Activated CD8-positive, alpha-beta T cell treated with anti-CD3 and anti-CD28 coated beads for 36 hours (primary cell): Measurements from ENCODE around the gene ZNF688. TPM values are rescaled to one million over a fixed set of nuclear protein-coding genes. Genes with fewer than 3 reads are reported as not detected.
A peak's percentile ranks its signal among the peaks of the same experiment; 100 is the strongest.

ENCODE experiments used
- ATAC-seq: fragments of 200-7000 bp; cut with Tn5 transposase; one replicate; pipeline ENCODE4 v1.10.0; 2021; ENCODE audit warnings: mild to moderate bottlenecking, moderate library complexity
- CTCF ChIA-PET: fragments of 350-600 bp; sonication (Branson Sonifier 250); formaldehyde crosslinking; loops from one replicate; lab custom pipeline; 2021; ENCODE audit warnings: antibody characterized with exemption; lab: Charles Lee
- POLR2A ChIA-PET: fragments of 350-600 bp; sonication (Branson Sonifier 250); formaldehyde crosslinking; loops from one replicate; lab custom pipeline; 2021; ENCODE audit warnings: antibody characterized with exemption; lab: Charles Lee
- DNase-seq: peaks from one replicate; pipeline ENCODE4 v3.0.0-alpha.2; 2020
- H3K27ac Mint-ChIP-seq: one replicate; pipeline ENCODE4 v1.8.0; 2021; ENCODE audit warnings: mild to moderate bottlenecking, mixed read lengths
- H3K27me3 Mint-ChIP-seq: one replicate; pipeline ENCODE4 v1.8.0; 2021; ENCODE audit warnings: mixed read lengths
- H3K36me3 Mint-ChIP-seq: one replicate; pipeline ENCODE4 v1.8.0; 2021; ENCODE audit warnings: low read depth, mixed read lengths
- H3K4me1 Mint-ChIP-seq: one replicate; pipeline ENCODE4 v1.8.0; 2021; ENCODE audit warnings: low read depth, mixed read lengths
- H3K4me3 Mint-ChIP-seq: one replicate; pipeline ENCODE4 v1.8.0; 2021; ENCODE audit warnings: mild to moderate bottlenecking, moderate library complexity, mixed read lengths
- H3K9me3 Mint-ChIP-seq: one replicate; pipeline ENCODE4 v1.8.0; 2021; ENCODE audit warnings: mixed read lengths
- intact Hi-C: fragments of 100-400 bp; cut with micrococcal nuclease; formaldehyde crosslinking; loops from one replicate; pipeline ENCODE4 v1.10.0; 2022
- total RNA-seq, 2 experiments: library from RNA; stranded (reverse); gene quantifications; one replicate each; pipeline ENCODE4 v1.2.3, GENCODE V29; 2021
- TF ChIP-seq, protein P1 (sequence below): fragments of 200-600 bp; IDR thresholded peaks from one replicate; pipeline ENCODE4 v1.8.0; 2022; ENCODE audit warnings: antibody characterized with exemption, mild to moderate bottlenecking

The ZNF688 gene
- total RNA-seq, 2 experiments from 2014 or later = 4.7 to 5.5 TPM

DNA sequence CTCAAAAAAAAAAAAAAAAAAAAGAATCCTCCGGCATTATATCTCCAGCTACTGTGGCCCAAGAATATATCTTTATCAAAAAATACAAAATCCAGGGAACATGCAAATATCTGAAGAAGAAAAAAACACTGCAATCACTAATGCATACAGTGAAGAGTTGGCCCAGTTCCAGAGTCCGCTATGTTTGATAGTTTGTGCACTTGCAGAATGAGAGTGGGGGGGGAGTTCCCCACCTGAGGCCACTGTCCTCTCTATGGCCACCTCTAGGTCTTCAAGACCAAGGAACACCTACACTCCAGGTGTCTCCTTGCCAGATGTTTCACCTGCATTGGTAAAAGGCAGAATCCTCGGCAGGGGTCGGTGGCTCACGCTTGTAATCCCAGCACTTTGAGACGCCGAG lies 9.9 kb upstream of the ZNF688 start:
- no peaks in the 10 kb centered on the region for H3K27me3 Mint-ChIP-seq
- DNase-seq (no peak), ATAC-seq (no peak)
- TF ChIP-seq, protein P1, sequence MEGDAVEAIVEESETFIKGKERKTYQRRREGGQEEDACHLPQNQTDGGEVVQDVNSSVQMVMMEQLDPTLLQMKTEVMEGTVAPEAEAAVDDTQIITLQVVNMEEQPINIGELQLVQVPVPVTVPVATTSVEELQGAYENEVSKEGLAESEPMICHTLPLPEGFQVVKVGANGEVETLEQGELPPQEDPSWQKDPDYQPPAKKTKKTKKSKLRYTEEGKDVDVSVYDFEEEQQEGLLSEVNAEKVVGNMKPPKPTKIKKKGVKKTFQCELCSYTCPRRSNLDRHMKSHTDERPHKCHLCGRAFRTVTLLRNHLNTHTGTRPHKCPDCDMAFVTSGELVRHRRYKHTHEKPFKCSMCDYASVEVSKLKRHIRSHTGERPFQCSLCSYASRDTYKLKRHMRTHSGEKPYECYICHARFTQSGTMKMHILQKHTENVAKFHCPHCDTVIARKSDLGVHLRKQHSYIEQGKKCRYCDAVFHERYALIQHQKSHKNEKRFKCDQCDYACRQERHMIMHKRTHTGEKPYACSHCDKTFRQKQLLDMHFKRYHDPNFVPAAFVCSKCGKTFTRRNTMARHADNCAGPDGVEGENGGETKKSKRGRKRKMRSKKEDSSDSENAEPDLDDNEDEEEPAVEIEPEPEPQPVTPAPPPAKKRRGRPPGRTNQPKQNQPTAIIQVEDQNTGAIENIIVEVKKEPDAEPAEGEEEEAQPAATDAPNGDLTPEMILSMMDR = no peak
- peaks cover 14% of the 10 kb centered on the region for H3K4me1 Mint-ChIP-seq
- intact Hi-C loops = no loop called here
- no peak overlapping the region for H3K4me3 Mint-ChIP-seq
- ChIA-PET POLR2A (interaction anchor here (0.8 to 1.5 kb wide), 3 partner anchors 9 to 46 kb away, joined by 3 to 4 read pairs (median 4); partner anchors contain the start of genes ZNF688 and ZNF747), CTCF (interaction anchor here (0.8 kb wide), 1 partner anchor 9 kb away, joined by 3 read pairs; no protein-coding TSS in a partner anchor)
- peaks cover 32% of the 10 kb centered on the region for H3K36me3 Mint-ChIP-seq
- no peaks in the 10 kb centered on the region for H3K9me3 Mint-ChIP-seq
- H3K27ac Mint-ChIP-seq = no peak overlapping the region

DNA sequence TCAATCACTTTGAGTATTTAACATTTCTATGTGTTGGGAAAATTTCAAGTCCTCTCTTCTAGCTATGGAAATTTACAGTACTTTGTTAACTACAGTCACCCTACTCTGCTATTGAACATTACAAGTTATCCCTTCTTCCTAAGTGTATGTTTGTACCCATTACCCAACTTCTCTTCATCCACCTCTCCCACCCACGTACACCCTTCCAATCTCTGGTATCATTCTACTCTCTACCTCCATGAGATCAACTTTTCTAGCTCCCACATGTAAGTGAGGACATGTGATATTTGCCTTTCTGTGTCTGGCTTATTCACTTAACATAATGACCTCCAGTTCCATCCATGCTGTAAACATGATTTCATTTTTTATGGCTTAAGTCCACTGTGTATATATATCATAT lies 3.2 kb upstream of the ZNF688 start:
- no peaks in the 10 kb centered on the region for H3K9me3 Mint-ChIP-seq
- DNase-seq (no peak), ATAC-seq (no peak)
- H3K36me3 Mint-ChIP-seq = peaks cover 7% of the 10 kb centered on the region
- H3K27me3 Mint-ChIP-seq = no peaks in the 10 kb centered on the region
- ChIA-PET CTCF (interaction anchor here (1.0 kb wide), 1 partner anchor 40 kb away, joined by 3 read pairs; no protein-coding TSS in a partner anchor), POLR2A (interaction anchor here (1.4 kb wide), 1 partner anchor 39 kb away, joined by 5 read pairs; no protein-coding TSS in a partner anchor)
- intact Hi-C loops = no loop called here
- H3K4me3 Mint-ChIP-seq = no peak overlapping the region
- H3K27ac Mint-ChIP-seq = no peak overlapping the region
- TF ChIP-seq, protein P1 = no peak
- H3K4me1 Mint-ChIP-seq = peaks cover 21% of the 10 kb centered on the region

DNA sequence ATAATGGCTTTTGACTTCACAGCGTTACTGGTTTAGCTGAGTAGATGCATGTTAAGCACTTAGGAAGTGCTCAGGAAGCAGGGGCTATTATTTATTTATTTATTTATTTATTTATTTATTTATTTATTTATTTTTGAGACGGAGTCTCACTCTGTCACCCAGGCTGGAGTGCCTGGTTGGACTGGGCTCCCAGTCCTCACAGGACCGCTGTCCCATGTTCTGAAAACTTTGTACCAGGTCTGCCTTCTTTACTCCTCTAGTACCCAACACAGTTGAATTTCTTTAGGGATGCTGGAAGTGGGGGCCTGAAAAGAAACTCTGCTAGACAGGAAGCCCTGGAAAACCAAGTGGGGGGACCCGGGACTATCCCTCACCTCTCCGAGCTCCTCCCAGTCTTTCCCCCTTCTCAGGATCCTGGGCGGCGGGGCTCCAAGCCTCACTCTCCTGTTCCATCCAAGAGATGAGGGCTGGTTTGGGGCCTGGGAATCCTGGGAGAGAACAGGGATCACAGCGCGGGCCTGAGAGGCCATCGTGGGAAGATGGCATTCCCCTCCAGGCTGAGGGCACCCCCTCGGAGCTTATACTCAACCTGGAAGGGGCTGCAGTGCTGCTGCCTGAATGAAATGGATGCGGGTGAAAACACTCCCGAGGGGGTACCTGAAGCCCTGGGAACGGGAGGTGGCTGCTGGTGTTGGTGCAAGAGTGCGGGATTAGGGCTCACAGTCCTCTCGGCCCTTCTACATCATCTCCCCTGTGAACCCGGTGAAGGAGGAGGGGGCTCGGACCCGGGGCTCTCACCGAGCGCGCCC lies 674 bp downstream of the ZNF688 start:
- TF ChIP-seq, protein P1 = no peak
- Mint-ChIP-seq H3K9me3 (no peaks in the 10 kb centered on the region), H3K4me3 (peak overlapping the region; percentile 92), H3K4me1 (peaks cover 45% of the 10 kb centered on the region), H3K27ac (peak overlapping the region; percentile 91), H3K27me3 (no peaks in the 10 kb centered on the region), H3K36me3 (peaks cover 3% of the 10 kb centered on the region)
- ATAC-seq = no peak
- intact Hi-C loops = no loop called here
- POLR2A ChIA-PET = interaction anchor here (0.6 to 3.3 kb wide), 19 partner anchors 8 to 609 kb away, joined by 3 to 42 read pairs (median 4); partner anchors contain the start of genes DCTPP1, FUS, ITGAL and ZNF747
- CTCF ChIA-PET = interaction anchor here (1.1 to 2.6 kb wide), 5 partner anchors 13 to 141 kb away, joined by 4 to 22 read pairs (median 12); partner anchors contain the start of genes DCTPP1, ZNF747 and ZNF764
- no peak for DNase-seq

DNA sequence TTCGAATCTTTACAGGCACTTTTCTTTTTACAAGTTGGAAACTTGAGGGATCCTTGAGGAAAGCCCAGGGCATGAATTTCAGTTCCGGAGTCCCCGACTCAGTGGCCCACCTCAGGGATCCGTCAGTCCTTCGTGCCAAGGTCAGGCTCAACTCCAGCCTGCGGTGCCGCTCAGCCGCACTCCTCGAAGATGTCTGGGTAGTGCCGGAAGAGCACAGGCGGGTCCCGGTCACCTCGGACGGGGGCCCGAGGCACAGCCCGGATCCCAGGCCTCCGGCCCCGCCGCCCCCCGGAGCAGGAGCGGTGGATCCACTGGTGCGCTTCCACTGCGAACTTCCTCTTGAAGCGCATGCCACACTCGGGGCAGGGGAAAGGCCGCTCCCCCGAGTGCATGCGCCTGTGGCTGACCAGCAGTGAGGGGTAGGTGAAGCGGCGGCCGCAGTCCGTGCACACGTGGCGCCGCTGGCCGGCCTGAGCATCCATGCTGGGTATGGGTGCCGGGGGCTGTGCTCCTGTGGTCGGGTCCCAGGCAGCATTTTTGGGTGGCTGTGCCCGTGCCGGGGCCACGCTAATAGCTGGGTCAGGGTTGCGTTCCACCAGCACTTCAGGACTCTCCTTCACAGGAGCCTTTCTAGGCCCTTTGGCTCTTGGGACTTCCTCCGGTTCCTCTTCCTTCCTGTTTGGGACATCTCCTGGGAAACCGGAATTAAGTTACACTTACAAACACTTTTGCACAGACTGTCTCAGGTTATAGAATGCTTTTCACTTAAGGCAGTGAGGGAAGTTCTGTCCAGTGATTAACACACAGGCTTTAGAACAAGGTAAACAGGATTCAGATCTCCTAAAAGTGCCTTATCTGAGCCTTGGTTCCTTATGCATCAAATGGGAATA lies 1.5 kb downstream of the ZNF688 start:
- Mint-ChIP-seq H3K4me1 (peaks cover 44% of the 10 kb centered on the region), H3K36me3 (peaks cover 3% of the 10 kb centered on the region), H3K27ac (no peak overlapping the region), H3K27me3 (no peaks in the 10 kb centered on the region), H3K9me3 (no peaks in the 10 kb centered on the region), H3K4me3 (peak overlapping the region; percentile 92)
- ChIA-PET CTCF (interaction anchor here (2.6 kb wide), 1 partner anchor 35 kb away, joined by 22 read pairs; the partner anchor contains the start of gene ZNF747), POLR2A (interaction anchor here (0.6 to 3.3 kb wide), 9 partner anchors 12 to 610 kb away, joined by 3 to 42 read pairs (median 4); partner anchors contain the start of genes DCTPP1, FUS, ZNF747 and ZNF764)
- intact Hi-C loops = no loop called here
- no peak for DNase-seq
- no peak for ATAC-seq
- TF ChIP-seq, protein P1 = no peak
